Stimulated activated CD4-positive, alpha-beta T cell treated with anti-CD3 and anti-CD28 coated beads, TNF-alpha, amount 100 ng/mL, for 1 hour (primary cell): ENCODE results near the gene MICU1.
"Not testable (repeated sequence)": the region's sequence is repeated elsewhere in the genome, so short reads cannot be mapped to it uniquely, and the experiment has no call there.

Experiments used
- DNase-seq, 3 donors: peaks; one replicate each; pipeline ENCODE4 v3.0.0-alpha.2; 2020; ENCODE audit warnings: low read depth in 3 of 3, low spot score in 1 of 3

MICU1 gene

DNA sequence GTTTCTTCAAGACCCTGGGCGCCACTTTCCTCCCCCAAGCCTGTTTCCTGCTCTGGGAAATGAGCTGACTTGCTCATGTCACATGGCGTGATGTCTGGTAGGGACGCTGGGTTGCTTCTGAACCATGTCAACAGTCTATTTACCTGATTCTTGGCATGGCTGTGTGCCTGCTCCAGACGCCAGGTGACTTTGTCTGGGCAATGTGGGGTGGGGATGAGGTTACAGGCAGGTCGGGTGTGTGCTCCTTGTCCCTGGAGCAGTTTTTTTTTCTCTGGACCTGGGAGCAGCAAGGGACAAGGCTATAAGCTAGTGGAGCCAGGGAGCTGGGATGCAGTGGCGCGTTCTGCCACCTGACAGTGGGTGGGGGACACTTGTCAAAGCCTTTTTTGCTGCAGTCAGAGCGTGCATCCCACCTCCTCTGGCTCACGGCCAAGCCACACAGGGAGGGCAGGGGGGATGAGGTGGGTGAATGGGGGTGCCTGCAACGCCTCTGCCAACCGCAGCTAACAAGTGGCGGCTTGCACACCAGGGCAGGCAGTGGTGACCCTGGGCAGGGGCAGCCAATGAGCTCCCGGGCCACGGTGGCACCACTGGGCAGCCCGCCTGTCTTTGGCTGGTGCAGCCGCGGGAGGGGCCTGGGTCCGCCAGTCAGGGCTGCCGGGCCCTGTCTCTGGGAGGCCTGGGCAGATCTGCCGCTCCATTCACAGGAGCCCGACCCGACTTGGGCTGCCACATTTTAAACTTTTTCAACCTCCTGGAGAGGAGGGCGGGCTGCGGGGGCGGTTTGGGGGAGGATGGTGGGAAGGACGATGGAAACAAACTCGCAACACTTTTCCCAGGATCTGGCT lies 294.1 kb downstream of the MICU1 start:
- DNase-seq: peak; percentile 57 to 77 (median 59)

DNA sequence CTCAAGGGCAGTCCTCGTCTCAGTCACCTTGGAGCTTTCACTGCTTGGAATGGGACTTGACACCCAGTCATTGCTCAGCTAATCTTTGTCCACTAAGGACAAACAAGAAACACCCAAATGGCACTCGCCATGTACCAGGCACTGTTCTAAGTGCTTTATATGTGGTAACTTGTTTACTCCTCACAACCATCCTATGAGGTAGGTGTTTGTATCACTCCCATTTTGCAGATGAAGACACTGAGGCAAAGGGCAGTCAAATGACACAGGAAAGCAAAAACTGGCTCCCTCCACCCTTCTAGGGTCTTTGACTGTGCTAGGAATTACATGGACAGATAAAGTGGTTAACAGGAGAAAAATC lies 295.8 kb downstream of the MICU1 start:
- no peak for DNase-seq

DNA sequence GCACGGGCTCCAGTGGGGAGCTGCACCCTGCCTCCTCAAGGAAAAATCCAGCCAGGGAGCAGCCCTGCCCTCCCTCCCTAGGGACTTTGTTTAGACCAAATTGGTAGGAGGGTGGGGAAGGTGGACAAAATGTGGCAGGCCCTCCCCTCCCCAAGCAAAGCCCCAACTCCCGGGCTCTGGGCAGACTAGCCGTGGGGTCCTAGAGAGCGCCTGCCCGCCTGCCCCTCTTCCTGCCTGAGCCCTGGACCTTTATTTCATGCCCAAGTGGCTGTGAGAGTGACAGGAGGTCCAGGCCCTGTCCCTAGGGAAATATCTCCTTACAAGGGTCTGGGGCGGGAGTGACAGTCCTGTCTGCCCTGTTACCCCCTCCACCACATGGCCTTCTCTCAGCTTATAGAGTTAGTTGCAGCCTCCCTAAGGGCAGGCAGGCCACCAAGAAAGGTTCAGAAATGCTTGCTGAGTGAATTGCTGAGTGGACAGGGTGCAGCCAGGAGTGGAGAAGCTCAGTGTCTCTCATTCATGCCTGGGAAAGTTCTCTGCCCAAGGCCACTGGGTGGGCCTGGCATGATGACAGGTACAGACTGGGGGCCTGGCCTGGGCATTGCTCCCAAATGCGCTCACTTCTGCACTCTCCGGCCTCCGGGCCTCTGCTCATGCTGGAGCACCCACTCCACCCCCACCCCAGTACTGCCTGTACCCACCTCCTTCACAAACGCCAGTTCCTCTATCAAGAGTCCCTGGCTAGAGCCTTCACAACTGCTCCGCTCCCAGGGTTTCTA lies 296.4 kb downstream of the MICU1 start:
- DNase-seq: no peak

DNA sequence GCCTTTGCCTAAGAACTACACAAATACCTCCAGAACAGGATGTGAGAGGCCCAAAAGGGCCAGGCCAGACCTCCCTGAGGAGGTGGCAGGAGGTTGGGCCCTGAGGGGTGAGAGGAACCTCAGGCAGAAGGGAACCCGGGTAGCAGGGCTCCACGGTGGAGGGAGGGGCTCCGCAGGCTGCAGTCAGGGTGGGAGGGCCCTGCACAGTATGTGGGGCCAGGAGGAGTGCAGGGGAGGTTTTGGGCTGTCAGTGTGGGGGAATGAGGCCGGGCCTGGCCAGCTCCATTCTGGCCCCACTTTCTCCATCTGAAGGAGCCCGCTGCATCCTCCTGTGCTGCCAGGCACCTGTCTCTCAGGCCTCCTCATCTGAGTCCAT lies 297.1 kb downstream of the MICU1 start:
- DNase-seq: no peak

DNA sequence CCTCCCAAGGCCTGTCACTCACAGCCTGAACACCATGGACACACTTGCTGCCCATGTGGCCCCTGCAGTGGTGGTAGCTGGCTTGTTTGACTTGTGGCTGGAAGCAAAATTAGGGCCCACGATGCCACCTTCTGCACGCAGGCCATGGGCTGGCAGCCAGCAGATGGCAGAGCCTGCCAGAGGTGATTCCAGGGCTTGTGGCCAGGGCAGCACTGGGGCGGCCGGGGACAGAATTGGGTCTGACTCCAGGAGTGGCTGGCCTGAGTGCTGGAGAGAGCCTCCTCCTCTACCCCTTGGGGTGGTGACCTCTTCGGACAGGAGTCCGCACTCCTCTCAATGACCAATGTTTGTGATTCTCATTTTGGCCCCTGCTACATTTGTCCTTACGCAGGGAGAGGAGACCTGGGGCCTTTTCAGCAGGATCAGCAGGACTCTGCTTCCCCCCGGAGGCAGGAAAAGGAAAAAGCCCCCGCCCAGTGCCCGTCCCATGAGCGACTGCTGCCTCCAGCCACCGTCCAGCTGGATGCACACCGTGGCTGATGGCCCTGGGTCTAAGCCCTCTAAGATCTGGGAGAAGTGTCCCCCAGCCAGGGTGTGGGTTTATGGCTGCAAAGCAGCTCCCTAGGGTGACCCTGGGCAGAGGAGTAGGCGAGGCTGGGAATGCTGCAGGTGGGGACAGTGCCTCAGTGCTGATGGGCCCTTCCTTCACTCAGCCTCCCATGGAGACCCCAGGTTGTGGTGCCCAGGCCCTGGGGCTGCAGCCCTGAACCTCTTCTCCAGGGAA lies 297.6 kb downstream of the MICU1 start:
- DNase-seq: no peak

DNA sequence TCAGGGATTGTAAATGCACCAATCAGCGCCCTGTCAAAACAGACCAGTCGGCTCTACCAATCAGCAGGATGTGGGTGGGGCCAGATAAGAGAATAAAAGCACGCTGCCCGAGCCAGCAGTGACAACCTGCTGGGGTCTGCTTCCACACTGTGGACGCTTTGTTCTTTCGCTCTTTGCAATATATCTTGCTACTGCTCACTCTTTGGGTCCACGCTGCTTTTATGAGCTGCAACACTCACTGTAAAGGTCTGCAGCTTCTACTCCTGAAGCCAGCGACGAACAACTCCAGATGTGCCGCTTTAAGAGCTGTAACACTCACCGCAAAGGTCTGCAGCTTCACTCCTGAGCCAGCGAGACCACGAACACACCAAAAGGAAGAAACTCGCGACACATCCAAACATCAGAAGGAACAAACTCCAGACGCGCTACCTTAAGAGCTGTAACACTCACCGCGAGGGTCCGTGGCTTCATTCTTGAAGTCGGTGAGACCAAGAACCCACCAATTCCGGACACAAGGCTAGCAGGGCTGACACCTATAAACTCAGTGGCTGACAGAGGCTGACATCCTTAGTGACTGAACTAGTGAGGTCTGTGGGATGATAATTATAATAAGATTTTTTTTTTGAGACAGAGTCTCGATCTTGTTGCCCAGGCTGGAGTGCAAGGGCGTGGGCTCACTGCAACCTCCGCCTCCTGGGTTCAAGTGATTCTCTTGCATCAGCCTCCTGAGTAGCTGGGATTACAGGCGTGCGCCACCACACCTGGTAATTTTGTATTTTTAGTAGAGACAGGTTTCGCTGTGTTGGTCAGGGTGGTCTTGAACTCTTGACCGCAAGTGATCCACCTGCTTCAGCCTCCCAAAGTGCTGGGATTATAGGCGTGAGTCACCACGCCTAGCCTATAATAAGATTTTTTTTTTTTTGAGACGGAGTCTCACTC lies 298.9 kb downstream of the MICU1 start:
- peak in 2 of 3 donors; percentile 43 to 47 for DNase-seq

DNA sequence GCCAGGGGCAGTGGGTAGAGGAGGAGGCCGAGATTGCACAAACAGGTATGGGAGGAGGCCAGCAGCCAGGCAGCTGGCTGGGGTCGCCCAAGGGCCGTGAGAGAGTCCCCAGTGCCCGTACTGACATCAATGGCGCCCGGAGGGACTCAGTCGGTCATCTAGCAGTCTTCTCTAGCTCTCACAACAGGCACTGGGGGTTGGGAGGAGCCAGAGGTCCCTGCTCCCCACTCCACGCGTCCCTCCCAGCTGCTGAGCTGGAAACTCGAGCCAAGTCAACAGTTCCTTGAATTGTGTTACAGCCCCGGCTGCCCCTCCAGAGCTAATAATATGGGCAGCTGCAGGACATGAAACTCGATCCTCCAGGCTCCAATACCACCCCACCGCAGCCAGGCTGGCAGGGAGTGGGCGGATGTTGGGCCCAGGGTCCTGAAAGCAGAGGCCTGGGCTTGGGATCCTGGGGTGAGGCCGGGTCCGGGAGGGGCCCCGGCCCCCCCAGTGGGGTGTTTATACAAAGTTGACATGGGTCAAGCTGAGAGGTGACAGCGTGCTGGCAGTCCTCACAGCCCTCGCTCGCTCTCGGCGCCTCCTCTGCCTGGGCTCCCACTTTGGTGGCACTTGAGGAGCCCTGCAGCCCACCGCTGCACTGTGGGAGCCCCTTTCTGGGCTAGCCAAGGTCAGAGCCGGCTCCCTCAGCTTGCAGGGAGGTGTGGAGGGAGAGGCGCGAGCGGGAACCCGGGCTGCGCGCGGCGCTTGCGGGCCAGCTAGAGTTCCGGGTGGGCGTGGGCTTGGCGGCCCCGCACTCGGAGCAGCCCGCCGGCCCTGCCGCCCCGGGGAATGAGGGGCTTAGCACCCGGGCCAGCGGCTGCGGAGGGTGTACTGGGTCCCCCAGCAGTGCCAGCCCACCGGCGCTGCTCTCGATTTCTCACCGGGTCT lies 300.4 kb downstream of the MICU1 start:
- not testable (repeated sequence) for DNase-seq

DNA sequence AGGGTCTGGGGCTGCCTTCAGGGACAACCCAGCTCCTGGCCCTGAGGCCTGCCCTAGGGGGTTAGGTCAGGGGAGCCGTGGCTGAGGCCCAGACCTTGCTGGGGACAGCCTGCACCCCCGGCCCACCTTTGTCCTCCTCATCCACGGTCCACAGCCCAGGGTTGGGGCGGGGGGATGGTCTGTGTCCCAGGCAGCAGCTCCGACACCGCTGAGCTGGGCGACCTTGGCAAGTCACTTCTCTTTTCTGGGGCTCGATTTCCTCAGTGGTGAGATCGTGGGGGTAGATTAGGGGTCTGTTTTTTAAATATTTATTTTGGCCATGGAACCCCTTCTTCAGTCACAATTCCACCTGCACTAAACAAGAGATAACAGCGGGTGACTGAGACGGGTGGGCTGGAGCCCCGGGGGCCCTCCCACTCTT lies 302.1 kb downstream of the MICU1 start:
- DNase-seq: no peak

DNA sequence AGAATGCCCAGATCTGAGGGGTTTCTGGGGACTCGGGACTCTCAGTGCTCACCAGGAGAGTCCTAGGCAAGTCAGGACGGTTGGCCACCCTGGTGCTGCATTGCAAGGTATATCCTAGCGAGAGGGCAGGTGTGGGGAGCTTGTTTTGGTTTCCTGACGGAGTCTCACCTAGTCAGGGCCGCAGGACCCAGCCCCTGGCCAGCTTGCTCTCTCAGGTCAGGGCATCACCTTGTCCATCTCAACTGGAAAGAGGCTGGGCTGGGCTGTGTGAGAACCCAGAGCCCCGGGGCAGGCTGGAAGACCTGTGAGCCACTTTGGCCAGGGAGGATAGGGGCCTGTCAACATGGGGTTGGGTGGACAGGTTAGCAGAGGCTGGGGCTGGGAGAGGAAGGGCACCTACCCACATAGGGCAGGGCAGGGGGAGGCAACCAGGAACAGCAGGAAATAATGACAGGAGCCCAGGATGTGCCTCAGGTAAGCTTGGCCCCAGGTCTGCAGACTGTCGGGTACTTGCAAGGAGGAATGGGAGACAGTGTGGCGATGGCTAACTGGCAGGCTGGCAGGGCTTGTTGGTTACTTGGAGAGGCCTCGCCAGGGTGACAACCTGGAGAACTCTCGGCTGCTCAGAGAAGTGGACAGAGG lies 302.6 kb downstream of the MICU1 start:
- DNase-seq: no peak

DNA sequence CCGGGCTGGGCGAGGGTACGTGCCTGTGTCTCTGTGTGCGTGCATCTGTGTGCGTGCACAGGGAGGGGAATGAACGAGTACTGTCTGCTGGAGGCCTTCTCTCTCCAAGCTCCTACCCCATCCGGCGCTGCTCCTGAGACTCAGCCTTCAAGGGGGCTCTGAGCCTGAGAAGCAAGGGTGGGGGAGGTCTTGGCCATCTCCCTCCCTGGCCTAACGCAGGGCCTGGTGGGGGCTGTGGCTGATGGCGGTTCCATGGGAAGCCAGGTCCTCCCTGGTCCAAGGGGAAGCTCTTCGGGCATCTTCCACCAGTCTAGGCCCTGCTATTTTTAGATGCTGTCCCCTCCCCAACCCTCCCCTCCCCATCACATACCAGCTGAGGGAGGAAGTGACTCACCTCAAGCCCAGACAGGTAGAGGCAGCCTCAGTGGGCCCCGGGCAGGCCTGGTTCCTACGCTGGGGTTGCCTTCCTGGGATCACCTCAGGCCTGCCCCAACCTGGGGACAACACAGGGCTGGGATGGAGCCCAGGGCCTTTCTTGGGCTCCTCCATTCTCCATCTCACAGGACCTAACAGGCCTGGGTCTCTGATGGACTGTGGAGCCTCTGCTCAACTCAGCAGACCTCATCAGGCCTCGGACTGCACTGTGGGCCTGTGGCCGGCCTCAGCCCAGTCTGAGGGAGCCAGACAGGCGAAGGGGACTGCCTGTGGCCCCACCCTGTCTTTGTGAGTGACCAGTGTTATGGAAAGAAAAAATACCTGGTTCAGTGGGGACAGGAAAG lies 303.4 kb downstream of the MICU1 start:
- peak in 1 of 3 donors; percentile 60 for DNase-seq

DNA sequence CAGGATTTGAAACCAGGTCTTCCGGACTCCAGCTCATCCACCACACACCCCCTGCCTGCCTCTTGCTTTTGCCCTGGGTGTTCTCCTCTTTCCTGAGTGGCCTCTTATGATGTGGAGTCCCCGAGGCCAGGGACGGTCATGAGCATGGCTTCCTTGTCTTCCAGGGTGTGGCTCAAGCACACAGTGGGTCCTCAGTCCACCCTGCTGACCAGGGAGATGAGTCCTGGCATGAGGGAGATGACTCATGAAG lies 303.9 kb downstream of the MICU1 start:
- no peak for DNase-seq

DNA sequence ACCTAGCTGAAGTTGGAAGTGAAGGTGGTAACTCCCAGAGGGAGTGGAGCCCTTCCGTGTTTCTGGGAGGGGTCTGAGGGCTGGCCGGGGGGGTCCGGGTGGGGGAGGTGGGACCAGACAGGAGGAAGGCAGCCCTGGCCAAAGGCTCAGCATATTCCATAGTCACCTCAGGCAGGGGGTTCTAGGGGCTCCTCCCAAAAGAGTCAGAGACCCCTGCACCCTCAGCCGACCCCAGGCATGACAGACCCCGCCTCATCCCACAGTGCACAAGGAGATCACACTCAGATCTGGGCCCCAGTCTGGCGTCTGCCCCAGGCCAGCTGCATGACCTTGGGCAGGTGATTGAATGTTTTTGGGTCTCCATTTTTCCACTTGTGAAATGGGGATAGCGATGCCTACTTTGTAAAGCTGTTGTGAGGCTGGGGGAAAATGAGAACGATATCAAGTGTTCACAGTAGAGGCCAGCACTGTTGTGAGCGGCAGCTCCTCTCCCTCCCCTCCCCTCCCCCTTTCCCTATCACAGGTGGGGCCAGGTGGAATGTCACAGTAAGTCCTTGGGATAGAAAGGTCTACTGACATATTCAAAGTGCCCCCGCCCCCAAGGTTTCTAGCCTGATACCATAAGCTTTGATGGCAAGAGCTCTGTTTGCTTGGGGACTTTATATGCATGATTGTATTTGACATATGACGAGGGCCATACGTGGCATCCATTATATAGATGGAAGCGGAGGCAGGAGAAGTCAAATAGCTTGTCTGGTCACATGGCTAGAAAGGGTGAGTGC lies 304.4 kb downstream of the MICU1 start:
- no peak for DNase-seq

DNA sequence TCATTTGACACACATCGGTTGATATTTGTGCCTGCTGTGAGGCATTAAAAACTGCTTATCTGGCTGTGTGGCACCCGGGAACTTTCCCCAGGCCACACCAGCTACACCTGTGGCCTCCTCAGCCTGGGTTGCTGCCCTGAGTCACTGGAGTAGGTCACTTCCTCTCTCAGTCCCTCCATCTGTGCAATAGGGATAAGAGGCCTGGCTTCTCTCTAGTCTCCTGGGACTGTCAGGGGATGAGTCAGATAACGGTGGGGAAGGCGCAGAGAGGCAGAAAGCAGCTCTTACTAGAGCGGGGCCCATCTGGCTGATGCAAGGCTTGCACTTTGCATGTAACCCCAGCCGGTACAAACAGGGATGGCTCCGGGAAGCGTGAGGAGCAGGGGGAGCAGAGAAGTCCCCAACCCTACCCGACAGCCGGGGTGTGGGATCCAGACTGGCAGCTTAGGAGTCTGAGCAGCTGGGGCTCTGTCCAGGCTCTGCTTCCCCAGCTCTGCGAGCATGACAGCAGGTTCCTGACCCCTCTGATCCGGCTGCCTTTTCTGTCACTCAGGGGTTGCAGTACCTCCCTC lies 305.1 kb downstream of the MICU1 start:
- DNase-seq: peak in 1 of 3 donors; percentile 49

DNA sequence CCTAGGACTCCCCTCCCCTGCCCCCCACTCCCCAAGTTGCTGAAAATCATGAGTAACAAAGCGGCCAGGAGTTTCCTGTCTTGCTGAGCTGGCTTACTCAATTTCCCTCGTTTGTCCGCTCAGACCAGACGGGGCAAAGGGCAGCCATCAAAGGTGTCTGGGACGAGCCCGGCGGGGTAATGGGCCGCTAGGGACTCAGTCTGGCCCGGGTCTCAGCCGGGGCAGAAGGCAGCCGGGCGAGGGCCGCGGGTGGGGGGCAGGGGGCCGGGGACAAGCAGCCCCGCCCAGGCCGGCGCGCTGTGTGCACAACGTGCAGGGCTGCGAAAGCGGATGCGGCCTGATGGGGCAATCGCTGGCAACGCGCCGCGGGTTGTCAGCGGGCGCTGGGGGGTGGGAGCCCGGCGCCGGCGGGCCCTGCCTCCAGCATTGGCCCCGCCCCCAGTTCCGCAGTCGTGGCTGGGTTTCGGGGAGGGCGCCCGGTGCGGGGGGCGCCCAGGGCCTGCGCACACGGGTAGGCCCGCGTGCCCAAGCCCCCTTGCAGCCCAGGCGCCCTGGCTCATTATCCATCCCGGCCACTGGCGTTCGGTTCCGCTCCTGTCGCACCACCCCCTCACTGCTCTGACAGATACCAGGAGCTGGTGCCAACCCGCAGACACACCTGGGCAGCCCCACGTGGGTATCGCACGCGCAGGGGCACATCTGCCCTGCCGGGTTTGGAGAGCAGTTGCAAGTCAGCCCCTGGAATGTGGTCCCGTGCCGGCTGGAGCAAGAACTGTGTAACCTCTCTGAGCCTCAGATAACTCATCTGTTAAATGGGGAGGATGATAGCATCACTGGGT lies 306.2 kb downstream of the MICU1 start:
- DNase-seq: peak; percentile 59 to 82 (median 75)

DNA sequence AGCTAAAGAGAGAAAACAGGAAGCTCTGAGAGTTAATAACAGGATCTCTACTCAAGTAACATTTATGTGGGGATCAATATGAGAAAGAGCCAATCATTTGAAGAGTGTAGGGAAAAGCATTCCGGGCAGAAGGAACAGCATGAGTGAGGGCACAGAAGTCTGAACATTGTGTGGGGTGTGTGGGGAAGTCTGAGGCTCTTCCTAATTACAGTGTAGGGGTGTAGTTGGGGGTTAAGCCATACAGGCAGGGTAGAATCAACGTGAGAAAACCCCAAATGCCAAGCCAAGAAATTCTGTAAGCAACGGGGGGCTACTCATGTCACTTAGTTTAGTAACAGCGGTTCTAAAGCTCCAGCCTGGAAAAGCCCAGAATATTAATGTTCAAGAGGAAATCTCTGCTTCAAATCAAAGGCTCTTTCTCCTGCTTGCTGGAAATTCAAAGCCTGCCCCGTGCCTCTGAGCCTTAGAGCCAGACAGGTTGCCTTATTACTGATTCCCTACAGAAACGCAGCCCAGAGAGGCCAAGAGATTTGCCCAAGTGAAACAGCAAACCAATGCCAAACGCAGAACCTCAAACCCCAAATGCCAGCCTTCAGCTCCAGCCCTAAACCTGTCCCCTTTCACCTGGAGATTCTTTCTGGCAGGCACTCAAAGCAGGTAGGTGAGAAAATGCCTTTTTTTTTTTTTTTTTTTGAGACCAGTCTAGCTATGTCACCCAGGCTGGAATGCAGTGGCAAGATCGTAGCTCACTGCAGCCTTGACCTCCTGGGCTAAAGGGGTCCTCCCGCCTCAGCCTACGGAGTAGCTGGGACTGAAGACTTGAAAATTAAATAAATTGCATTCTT lies 307.2 kb downstream of the MICU1 start:
- no peak for DNase-seq
